Measurements from ENCODE around the gene SH3BP2.

SH3BP2 gene

GRCh38 chr4:2792711-2793585 is at the start of gene SH3BP2:
TSS of gene SH3BP2 (plus strand) at chr4:2793085. CDS start at chr4:2820618, 27,533 bp downstream.
- peak; percentile 34 for DNase-seq (ENCODE audit: low read depth)

- no peak for DNase-seq (ENCODE audit: low read depth)
Observed at GRCh38 chr4:2743518-2744445, 49.1 kb upstream of the SH3BP2 start.

- DNase-seq (ENCODE audit: low read depth) = no peak
Observed at GRCh38 chr4:2744576-2745270, 48.2 kb upstream of the SH3BP2 start.

- DNase-seq (ENCODE audit: low read depth) = no peak
Observed at GRCh38 chr4:2745516-2745915, 47.4 kb upstream of the SH3BP2 start.

GRCh38 chr4:2745981-2746806 is 46.7 kb upstream of the SH3BP2 start:
- no peak for DNase-seq (ENCODE audit: low read depth)

GRCh38 chr4:2746891-2747695 is 45.8 kb upstream of the SH3BP2 start:
- DNase-seq (ENCODE audit: low read depth) = no peak

- DNase-seq (ENCODE audit: low read depth) = no peak
Observed at GRCh38 chr4:2750719-2751605, 41.9 kb upstream of the SH3BP2 start.

- no peak for DNase-seq (ENCODE audit: low read depth)
Observed at GRCh38 chr4:2753436-2753835, 39.4 kb upstream of the SH3BP2 start.

- DNase-seq (ENCODE audit: low read depth) = no peak
Observed at GRCh38 chr4:2754848-2755819, 37.8 kb upstream of the SH3BP2 start.

- DNase-seq (ENCODE audit: low read depth) = peak; percentile 55
Observed at GRCh38 chr4:2755821-2756690, 36.8 kb upstream of the SH3BP2 start, which contains the start of gene TNIP2. TSS of gene TNIP2 (minus strand) at chr4:2756336. CDS start at chr4:2756289, 47 bp downstream.

- DNase-seq (ENCODE audit: low read depth) = no peak
Observed at GRCh38 chr4:2756691-2757350, 36.1 kb upstream of the SH3BP2 start.

- DNase-seq (ENCODE audit: low read depth) = no peak
Observed at GRCh38 chr4:2757426-2757825, 35.5 kb upstream of the SH3BP2 start.

- no peak for DNase-seq (ENCODE audit: low read depth)
Observed at GRCh38 chr4:2761035-2761923, 31.6 kb upstream of the SH3BP2 start.

- no peak for DNase-seq (ENCODE audit: low read depth)
Observed at GRCh38 chr4:2762048-2762447, 30.8 kb upstream of the SH3BP2 start.

All from stromal cell of bone marrow (primary cell).